Measurements from ENCODE around the gene EXO1.
"Not testable (repeated sequence)": the region's sequence is repeated elsewhere in the genome, so short reads cannot be mapped to it uniquely, and the experiment has no call there.

The EXO1 gene

DNA sequence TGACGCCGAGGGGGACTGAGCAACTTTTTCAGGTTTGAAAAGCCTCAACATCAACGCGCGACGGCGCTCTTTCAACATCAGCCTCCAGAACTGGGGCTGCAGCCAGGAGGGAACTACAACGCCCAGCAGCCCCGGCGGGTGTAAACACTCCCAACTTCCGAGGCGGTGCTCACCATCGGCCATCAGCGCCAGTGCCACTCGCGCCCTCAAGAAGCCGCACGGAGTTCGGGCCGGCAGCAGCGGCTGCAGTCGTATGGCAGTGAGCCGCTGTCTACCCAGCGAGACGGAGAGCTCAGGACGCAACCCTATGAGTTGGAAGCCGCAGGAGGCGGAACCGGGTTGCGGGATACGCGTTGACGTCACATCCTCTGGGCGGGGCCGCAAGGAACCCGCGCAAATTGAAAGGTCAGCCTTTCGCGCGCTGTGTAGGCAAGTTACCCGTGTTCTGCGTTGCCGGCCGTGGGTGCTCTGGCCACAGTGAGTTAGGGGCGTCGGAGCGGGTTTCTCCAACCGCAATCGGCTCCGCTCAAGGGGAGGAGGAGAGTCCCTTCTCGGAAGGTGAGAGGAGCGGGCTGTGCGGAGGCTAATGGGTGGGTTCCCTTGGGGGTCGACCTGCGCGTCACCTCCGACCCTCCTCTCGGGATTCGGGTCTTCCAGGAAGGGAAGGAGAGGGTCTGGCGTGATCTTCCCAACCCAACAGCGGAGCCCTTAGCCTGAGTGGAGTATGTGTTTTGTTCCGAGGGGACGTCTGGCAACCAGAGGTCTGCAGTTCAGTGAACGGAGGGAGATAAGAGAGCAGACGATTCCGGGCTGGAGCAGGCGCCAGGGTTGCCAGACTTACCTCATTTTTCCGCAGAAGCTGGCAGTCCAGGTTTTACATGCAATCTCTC is at the start of gene EXO1:
Gene EXO1, plus strand, starts transcription at position 409 of the 890 bp plus-strand sequence. CDS start 2,222 bp downstream, outside the sequence.
- peak; percentile 89 for DNase-seq

- DNase-seq, result no peak
Observed at GRCh38 chr1:241799416-241799815, 48.6 kb upstream of the EXO1 start.

DNA sequence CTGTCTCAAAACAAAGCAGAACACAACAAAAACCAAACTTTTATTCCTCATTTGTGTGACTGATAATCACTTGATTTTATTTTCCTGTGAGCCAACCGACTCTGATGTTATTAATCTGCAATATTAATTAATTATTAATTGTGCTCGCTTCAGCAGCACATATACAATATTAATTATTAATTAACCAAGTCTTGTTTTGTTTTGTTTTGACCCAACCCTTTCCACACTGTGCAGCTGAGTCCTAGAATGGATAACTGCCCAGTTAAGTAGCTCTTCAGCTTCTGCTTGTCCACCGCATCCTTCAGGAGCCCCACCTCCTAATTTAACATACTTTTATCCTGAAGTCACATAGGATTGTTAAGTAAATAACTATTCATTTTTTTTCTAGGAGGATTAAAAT is 47.4 kb upstream of the EXO1 start:
- DNase-seq, result no peak

- DNase-seq, result no peak
Observed at GRCh38 chr1:241802863-241803262, 45.1 kb upstream of the EXO1 start.

DNA sequence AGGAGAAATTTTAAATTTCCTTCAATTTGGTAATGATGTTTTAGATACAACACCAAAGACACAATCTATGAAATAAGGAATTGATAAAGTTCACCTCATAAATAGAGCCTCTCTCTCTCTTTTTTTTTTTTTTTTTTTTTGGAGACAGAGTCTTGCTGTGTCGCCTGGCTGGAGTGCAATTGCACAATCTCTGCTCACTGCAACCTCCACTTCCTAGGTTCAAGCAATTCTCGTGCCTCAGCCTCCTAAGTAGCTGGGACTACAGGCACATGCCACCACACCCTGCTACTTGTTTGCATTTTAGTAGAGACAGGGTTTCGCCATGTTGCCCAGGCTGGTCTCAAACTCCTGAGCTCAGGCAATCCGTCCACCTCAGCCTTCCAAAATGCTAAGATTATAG is 43.3 kb upstream of the EXO1 start:
- not testable (repeated sequence) for DNase-seq

- no peak for DNase-seq
Observed at GRCh38 chr1:241808265-241808664, 39.7 kb upstream of the EXO1 start.

GRCh38 chr1:241810769-241811405 is 37.1 kb upstream of the EXO1 start:
- peak; percentile 51 for DNase-seq

DNA sequence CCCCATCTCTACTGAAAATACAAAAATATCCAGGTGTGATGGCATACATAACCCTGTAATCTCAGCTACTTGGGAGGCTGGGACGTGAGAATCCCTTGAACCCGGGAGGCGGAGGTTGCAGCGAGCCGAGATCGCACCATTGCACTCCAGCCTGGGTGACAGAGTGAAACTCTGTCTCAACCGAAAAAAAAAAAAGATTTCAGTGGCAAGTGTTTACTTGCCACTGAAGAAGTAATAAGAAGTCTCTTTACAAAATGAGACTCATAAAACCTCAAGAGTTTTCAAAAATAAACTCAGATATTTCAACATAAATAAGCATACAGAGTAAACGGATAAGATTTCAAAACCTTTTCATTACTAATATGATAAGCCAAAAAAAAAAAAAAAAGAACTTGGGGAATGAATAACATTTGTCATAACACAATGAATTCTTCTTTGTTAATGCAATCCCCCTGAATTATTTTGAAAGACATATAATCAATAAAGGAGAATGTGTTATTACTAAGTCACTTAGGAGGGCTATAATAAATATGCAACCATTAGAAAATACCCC is 34.2 kb upstream of the EXO1 start:
- no peak for DNase-seq

- DNase-seq, result no peak
Observed at GRCh38 chr1:241816008-241816407, 32.0 kb upstream of the EXO1 start.

DNA sequence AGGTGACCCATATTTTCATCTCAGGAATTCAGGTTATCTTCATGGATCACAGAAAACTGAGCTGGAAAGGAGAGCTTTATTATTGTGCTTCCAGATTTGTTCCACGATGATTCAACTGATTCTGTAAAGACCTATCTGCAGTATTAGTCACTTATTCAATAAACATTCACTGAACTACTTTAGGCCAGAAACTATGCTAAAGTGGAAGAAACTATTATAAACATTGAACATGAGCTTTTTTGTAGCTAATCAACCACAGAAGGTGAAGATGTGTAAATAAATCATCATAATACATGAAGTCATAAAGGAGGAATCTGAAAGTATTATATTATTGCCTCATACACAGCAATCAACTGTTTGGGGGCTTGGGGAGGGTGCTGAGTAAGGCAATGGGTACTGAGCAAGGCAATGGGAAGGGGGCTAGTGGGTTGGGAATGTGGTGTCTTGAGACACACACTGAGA is 30.6 kb upstream of the EXO1 start:
- no peak for DNase-seq

DNA sequence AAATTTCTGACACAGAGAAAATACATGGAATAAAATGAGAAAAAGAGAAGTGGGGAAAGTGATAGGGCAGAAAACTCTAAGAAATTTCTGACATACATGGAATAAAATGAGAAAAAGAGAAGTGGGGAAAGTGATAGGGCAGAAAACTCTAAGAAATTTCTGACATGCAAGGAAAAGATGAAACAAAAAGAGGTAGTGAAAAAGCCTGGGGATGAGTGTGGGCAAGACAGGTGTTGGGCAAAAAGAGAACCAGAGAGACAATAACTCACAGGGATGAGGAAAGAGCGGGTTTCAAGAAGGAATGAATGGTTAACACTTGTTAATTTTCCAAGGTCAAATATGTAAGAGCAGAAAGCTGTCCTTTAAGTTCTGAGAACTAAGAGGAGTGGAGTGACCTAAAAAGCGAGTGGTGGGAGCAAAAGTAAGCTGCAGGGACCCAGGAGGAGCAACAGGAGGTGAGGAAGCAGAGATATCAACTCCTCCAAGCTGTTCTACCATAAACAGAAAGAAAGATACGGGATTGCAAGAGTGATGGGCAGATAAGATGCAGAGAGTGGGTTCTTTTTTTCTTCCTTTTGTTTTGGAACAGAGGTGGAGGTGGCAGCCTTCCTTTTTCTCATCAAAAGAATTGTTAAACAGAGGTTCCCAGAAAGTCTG is 29.9 kb upstream of the EXO1 start:
- DNase-seq, result peak; percentile 92

DNA sequence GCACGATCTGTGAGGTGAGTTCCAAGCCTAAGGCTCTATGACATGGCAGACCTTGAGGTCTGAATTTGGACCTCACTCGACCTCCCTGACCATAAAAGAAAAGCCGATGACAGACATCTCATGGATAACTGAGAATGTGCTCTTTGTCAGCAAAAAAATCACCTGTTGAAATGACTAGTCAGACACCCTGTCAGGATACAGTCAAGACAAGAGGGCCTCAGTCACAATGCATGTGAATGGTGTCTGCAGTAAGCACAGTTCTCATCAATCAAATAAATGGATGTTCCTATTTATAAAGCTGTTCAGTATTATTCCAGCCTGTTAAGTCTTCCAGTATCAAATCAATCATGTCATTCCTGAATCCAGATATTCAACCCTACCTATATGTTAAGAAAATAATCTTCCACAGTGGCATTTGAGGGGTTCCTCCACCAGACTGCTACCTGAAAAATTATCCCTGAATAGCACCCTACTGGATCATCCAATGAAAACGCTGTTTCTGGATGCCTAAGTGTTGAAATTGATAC is 28.6 kb upstream of the EXO1 start:
- DNase-seq, result no peak

GRCh38 chr1:241821363-241821762 is 26.6 kb upstream of the EXO1 start:
- DNase-seq, result no peak

DNA sequence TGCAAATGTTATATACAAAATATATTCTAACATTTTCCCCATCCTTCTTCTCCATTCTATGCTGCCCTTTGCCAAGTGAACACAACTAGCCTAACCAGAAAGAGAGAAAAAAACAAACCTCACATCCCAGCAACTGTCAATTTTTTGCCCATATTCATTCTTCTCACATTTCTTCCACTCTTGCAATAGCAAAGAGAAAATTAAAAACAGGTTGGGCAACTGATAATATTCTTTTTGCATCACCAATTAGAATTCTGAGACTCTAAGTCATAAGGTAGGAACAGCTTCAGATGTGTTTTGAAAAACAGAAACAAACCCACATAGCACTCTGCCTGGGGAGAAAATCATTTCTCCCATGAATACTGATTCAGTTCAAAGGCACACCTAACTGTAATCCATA is 25.2 kb upstream of the EXO1 start:
- no peak for DNase-seq

GRCh38 chr1:241823925-241824324 is 24.1 kb upstream of the EXO1 start:
- no peak for DNase-seq

- DNase-seq, result no peak
Observed at GRCh38 chr1:241825581-241825980, 22.4 kb upstream of the EXO1 start.

- DNase-seq, result not testable (repeated sequence)
Observed at GRCh38 chr1:241826613-241827012, 21.4 kb upstream of the EXO1 start.

DNA sequence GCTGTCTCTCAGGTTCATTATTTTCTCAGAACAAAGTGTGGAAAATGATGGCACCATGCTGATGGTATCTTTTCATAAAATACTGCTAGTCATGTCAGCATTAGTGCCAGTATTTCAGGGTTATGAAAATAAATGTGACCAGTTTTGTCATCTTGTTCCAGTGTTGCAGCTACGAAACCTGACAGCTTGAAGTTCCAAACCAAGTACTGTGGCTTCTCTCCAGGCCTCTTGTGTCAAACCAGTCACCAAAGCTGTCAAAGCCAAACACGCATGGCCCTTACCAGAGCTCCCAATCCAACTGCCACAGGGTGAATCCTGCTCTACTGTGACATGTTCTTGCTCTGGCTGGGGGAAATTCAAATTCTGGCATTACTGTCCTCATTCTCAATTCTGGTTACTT is 20.7 kb upstream of the EXO1 start:
- no peak for DNase-seq

- DNase-seq, result no peak
Observed at GRCh38 chr1:241828463-241829021, 19.5 kb upstream of the EXO1 start.

DNA sequence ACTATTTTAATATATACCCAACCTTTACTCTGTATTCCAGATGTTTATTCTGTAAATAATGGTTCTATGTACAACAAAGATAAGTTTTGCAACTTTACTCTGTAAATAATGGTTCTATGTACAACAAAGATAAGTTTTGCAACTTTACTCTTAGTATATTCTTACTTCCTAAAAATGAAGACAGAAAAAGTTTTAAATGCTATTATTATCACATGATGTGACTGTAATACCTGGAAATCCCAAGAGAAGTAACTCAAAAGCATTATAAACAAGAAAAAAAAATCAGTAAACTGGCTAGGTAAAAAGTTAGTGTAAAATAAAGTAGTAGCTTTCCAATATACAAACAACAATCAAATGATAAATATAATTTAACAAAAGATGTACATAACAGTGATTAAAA is 18.5 kb upstream of the EXO1 start:
- no peak for DNase-seq

- DNase-seq, result no peak
Observed at GRCh38 chr1:241834733-241835377, 13.1 kb upstream of the EXO1 start.

DNA sequence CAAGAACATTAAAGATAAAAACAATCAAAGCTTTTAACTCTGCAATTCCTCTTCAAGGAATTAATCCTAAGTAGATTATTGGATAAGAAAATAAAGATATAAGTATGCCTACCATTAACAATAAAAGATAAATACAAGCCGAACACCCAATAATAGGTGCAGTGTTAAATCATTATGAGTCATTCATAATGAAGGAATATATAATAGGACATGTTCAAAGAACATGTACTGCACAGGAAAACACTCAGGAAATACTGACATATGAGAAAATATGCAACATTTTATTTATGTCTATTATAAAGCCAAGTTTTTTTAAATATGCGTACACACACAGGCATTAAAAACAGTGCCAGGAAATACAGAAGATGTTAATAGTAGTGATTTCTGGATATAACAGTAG is 11.1 kb upstream of the EXO1 start:
- no peak for DNase-seq
